ENCODE measurements around the gene SIRPB2.
A peak's percentile ranks its signal among the peaks of the same experiment; 100 is the strongest.

SIRPB2 gene

GRCh38 chr20:1441133-1441532 lies 50.1 kb downstream of the SIRPB2 start:
- no peak overlapping the region for H3K4me2 ChIP-seq (ENCODE audit: low read length)
- no peaks in the 10 kb centered on the region for H3K27me3 ChIP-seq (ENCODE audit: control insufficient read depth, low read length)
- TF ChIP-seq EZH2phosphoT487 (IDR thresholded peaks at IDR 0.05; ENCODE audit: borderline replicate concordance, low read length) (no peak), CTCF (IDR thresholded peaks at IDR 0.05; ENCODE audit: low read depth, low read length, poor library complexity, severe bottlenecking) (no peak)
- no peak overlapping the region for H3K27ac ChIP-seq (ENCODE audit: low read depth, low read length)
- H3K4me3 ChIP-seq (ENCODE audit: low read length), result no peak overlapping the region
- H3F3A ChIP-seq (ENCODE audit: control insufficient read depth, insufficient read depth), result no peaks in the 10 kb centered on the region; the same call in 1 of the 2 replicates
- H3K4me1 ChIP-seq (ENCODE audit: control insufficient read depth, low read length), result peaks cover 29% of the 10 kb centered on the region
- no peaks in the 10 kb centered on the region for H3K9me2 ChIP-seq (replicated peaks; ENCODE audit: control insufficient read depth, low read length)
- peaks cover 39% of the 10 kb centered on the region for H3K36me3 ChIP-seq (ENCODE audit: control insufficient read depth, low read length)
- no peaks in the 10 kb centered on the region for H4K20me1 ChIP-seq (ENCODE audit: control insufficient read depth, insufficient read depth, low read depth, low read length)
- H3K9me3 ChIP-seq (ENCODE audit: control insufficient read depth, insufficient read depth, low read length), result no peaks in the 10 kb centered on the region
- no peaks in the 10 kb centered on the region for H3K79me2 ChIP-seq (ENCODE audit: control insufficient read depth, low read length)

- H3K36me3 ChIP-seq (ENCODE audit: control insufficient read depth, low read length), result peaks cover 28% of the 10 kb centered on the region
- H4K20me1 ChIP-seq (ENCODE audit: control insufficient read depth, insufficient read depth, low read depth, low read length), result no peaks in the 10 kb centered on the region
- no peak overlapping the region for H3K4me2 ChIP-seq (ENCODE audit: low read length)
- TF ChIP-seq EZH2phosphoT487 (IDR thresholded peaks at IDR 0.05; ENCODE audit: borderline replicate concordance, low read length) (no peak), CTCF (IDR thresholded peaks at IDR 0.05; ENCODE audit: low read depth, low read length, poor library complexity, severe bottlenecking) (peak; percentile 98)
- H3K9me3 ChIP-seq (ENCODE audit: control insufficient read depth, insufficient read depth, low read length), result no peaks in the 10 kb centered on the region
- H3K79me2 ChIP-seq (ENCODE audit: control insufficient read depth, low read length), result no peaks in the 10 kb centered on the region
- no peak overlapping the region for H3K4me3 ChIP-seq (ENCODE audit: low read length)
- peaks cover 40% of the 10 kb centered on the region for H3K4me1 ChIP-seq (ENCODE audit: control insufficient read depth, low read length)
- H3K27me3 ChIP-seq (ENCODE audit: control insufficient read depth, low read length), result no peaks in the 10 kb centered on the region
- no peak overlapping the region for H3K27ac ChIP-seq (ENCODE audit: low read depth, low read length)
- H3F3A ChIP-seq (ENCODE audit: control insufficient read depth, insufficient read depth), result peaks cover 8% of the 10 kb centered on the region
- no peaks in the 10 kb centered on the region for H3K9me2 ChIP-seq (replicated peaks; ENCODE audit: control insufficient read depth, low read length)
Observed at GRCh38 chr20:1440024-1440423, 51.2 kb downstream of the SIRPB2 start.

- Histone ChIP-seq H4K20me1 (ENCODE audit: control insufficient read depth, insufficient read depth, low read depth, low read length) (no peaks in the 10 kb centered on the region), H3K27ac (ENCODE audit: low read depth, low read length) (no peak overlapping the region), H3K9me2 (replicated peaks; ENCODE audit: control insufficient read depth, low read length) (no peaks in the 10 kb centered on the region), H3K9me3 (ENCODE audit: control insufficient read depth, insufficient read depth, low read length) (peaks cover 9% of the 10 kb centered on the region), H3F3A (ENCODE audit: control insufficient read depth, insufficient read depth) (peaks cover 8% of the 10 kb centered on the region), H3K79me2 (ENCODE audit: control insufficient read depth, low read length) (no peaks in the 10 kb centered on the region), H3K27me3 (ENCODE audit: control insufficient read depth, low read length) (no peaks in the 10 kb centered on the region), H3K4me2 (ENCODE audit: low read length) (no peak overlapping the region), H3K4me1 (ENCODE audit: control insufficient read depth, low read length) (peaks cover 56% of the 10 kb centered on the region), H3K36me3 (ENCODE audit: control insufficient read depth, low read length) (peaks cover 16% of the 10 kb centered on the region), H3K4me3 (ENCODE audit: low read length) (no peak overlapping the region)
- TF ChIP-seq EZH2phosphoT487 (IDR thresholded peaks at IDR 0.05; ENCODE audit: borderline replicate concordance, low read length) (no peak), CTCF (IDR thresholded peaks at IDR 0.05; ENCODE audit: low read depth, low read length, poor library complexity, severe bottlenecking) (no peak)
Observed at GRCh38 chr20:1438361-1438760, 52.9 kb downstream of the SIRPB2 start.

Data from DOHH2 (cell line).